Effector memory CD4-positive, alpha-beta T cell (primary cell): ENCODE results near the gene UNC119B.
"Not testable (repeated sequence)": the region's sequence is repeated elsewhere in the genome, so short reads cannot be mapped to it uniquely, and the experiment has no call there.

ENCODE experiments used
- DNase-seq, 3 donors: peaks; one replicate each; pipeline ENCODE4 v3.0.0-alpha.2; 2020
- H3K27ac ChIP-seq: 2 replicates; pipeline ENCODE4 v1.7.0; 2013; ENCODE audit warnings: mild to moderate bottlenecking, low read length, moderate library complexity; ENCODE audit not compliant: insufficient read depth, poor library complexity, severe bottlenecking
- H3K27me3 ChIP-seq: replicated peaks from 2 replicates; pipeline ENCODE4 v1.7.0; 2013; ENCODE audit warnings: mild to moderate bottlenecking, low read length; ENCODE audit not compliant: insufficient read depth, control insufficient read depth, poor library complexity, severe bottlenecking
- H3K36me3 ChIP-seq: 2 replicates; pipeline ENCODE4 v1.7.0; 2013; ENCODE audit warnings: mild to moderate bottlenecking, low read length, moderate library complexity; ENCODE audit not compliant: control insufficient read depth, insufficient read depth
- H3K4me1 ChIP-seq: 2 replicates; pipeline ENCODE4 v1.7.0; 2013; ENCODE audit warnings: low read length, mild to moderate bottlenecking; ENCODE audit not compliant: control insufficient read depth, insufficient read depth, poor library complexity, severe bottlenecking
- H3K4me3 ChIP-seq: 2 replicates; pipeline ENCODE4 v1.7.0; 2013; ENCODE audit warnings: low read length, low read depth, mild to moderate bottlenecking; ENCODE audit not compliant: insufficient read depth, poor library complexity, severe bottlenecking
- H3K9me3 ChIP-seq: 2 replicates; pipeline ENCODE4 v1.7.0; 2013; ENCODE audit warnings: mild to moderate bottlenecking, low read length, moderate library complexity; ENCODE audit not compliant: control insufficient read depth
- total RNA-seq, 3 donors: gene quantifications; one replicate each; lab custom pipeline; 2026; lab: John Stamatoyannopoulos, UW

The UNC119B gene
- total RNA-seq, result 13.9 to 31.4 (median 17.1) reads per million in 3 donors

- Histone ChIP-seq H3K4me1 (peaks cover 15% of the 10 kb centered on the region), H3K27ac (peak within 1 kb of the TSS; percentile 76), H3K4me3 (peak within 1 kb of the TSS; percentile 84), H3K27me3 (no peaks in the 10 kb centered on the region), H3K9me3 (no peaks in the 10 kb centered on the region), H3K36me3 (peaks cover 5% of the 10 kb centered on the region)
- peak; percentile 56 to 69 (median 63) for DNase-seq
These were observed at the start of gene UNC119B for GRCh38 chr12:120710031-120710804. Gene UNC119B, plus strand, starts transcription at chr12:120710458. Its CDS starts 17 bp downstream, at chr12:120710475.

- DNase-seq, result no peak
- Histone ChIP-seq H3K27ac (no peak overlapping the region), H3K36me3 (no peaks in the 10 kb centered on the region), H3K9me3 (no peaks in the 10 kb centered on the region), H3K27me3 (no peaks in the 10 kb centered on the region), H3K4me3 (no peak overlapping the region), H3K4me1 (no peaks in the 10 kb centered on the region)
These were observed 48.8 kb upstream of the UNC119B start for GRCh38 chr12:120661432-120661831.

GRCh38 chr12:120662879-120663278 is 47.4 kb upstream of the UNC119B start:
- Histone ChIP-seq H3K4me1 (no peaks in the 10 kb centered on the region), H3K27ac (no peak overlapping the region), H3K4me3 (no peak overlapping the region), H3K9me3 (no peaks in the 10 kb centered on the region), H3K36me3 (no peaks in the 10 kb centered on the region), H3K27me3 (no peaks in the 10 kb centered on the region)
- DNase-seq, result no peak

GRCh38 chr12:120663741-120664140 is 46.5 kb upstream of the UNC119B start:
- Histone ChIP-seq H3K9me3 (no peaks in the 10 kb centered on the region), H3K27ac (no peak overlapping the region)

GRCh38 chr12:120666571-120667390 is 43.5 kb upstream of the UNC119B start:
- Histone ChIP-seq H3K27me3 (no peaks in the 10 kb centered on the region), H3K36me3 (no peaks in the 10 kb centered on the region), H3K9me3 (no peaks in the 10 kb centered on the region), H3K4me3 (no peak overlapping the region), H3K27ac (no peak overlapping the region), H3K4me1 (no peaks in the 10 kb centered on the region)
- no peak for DNase-seq

More at GRCh38 chr12:120663741-120664140, 46.5 kb upstream of the UNC119B start:
- Histone ChIP-seq H3K4me1 (no peaks in the 10 kb centered on the region), H3K27me3 (no peaks in the 10 kb centered on the region), H3K36me3 (no peaks in the 10 kb centered on the region), H3K4me3 (no peak overlapping the region)
- DNase-seq, result no peak

- no peak for DNase-seq
- no peaks in the 10 kb centered on the region for H3K36me3 ChIP-seq
- no peak overlapping the region for H3K4me3 ChIP-seq
- no peak overlapping the region for H3K27ac ChIP-seq
- H3K9me3 ChIP-seq, result no peaks in the 10 kb centered on the region
- no peaks in the 10 kb centered on the region for H3K27me3 ChIP-seq
- no peaks in the 10 kb centered on the region for H3K4me1 ChIP-seq
These were observed 42.0 kb upstream of the UNC119B start for GRCh38 chr12:120668091-120668867.

GRCh38 chr12:120668868-120669840 is 41.1 kb upstream of the UNC119B start:
- H3K27ac ChIP-seq, result no peak overlapping the region
- H3K27me3 ChIP-seq, result no peaks in the 10 kb centered on the region
- no peak for DNase-seq
- no peaks in the 10 kb centered on the region for H3K36me3 ChIP-seq
- H3K4me3 ChIP-seq, result no peak overlapping the region
- no peaks in the 10 kb centered on the region for H3K4me1 ChIP-seq
- H3K9me3 ChIP-seq, result no peaks in the 10 kb centered on the region

- H3K9me3 ChIP-seq, H3K36me3 ChIP-seq, H3K27ac ChIP-seq, H3K4me3 ChIP-seq, H3K4me1 ChIP-seq, DNase-seq, H3K27me3 ChIP-seq: not testable (repeated sequence)
These were observed 40.0 kb upstream of the UNC119B start for GRCh38 chr12:120670237-120670636.

- Histone ChIP-seq H3K36me3 (no peaks in the 10 kb centered on the region), H3K4me3 (no peak overlapping the region), H3K27me3 (no peaks in the 10 kb centered on the region), H3K4me1 (no peaks in the 10 kb centered on the region), H3K27ac (no peak overlapping the region), H3K9me3 (no peaks in the 10 kb centered on the region)
- no peak for DNase-seq
These were observed 39.6 kb upstream of the UNC119B start for GRCh38 chr12:120670667-120671066.
